Measurements from ENCODE around the gene CEACAM8.
"Not testable (repeated sequence)": the region's sequence is repeated elsewhere in the genome, so short reads cannot be mapped to it uniquely, and the experiment has no call there.

The CEACAM8 gene

GRCh38 chr19:42546831-42547500, 47.8 kb downstream of the CEACAM8 start:
- DNase-seq (ENCODE audit: low read depth in 2 of 2, low spot score in 1 of 2): no peak

- no peak for DNase-seq (ENCODE audit: low read depth in 2 of 2, low spot score in 1 of 2)
These were observed 50.6 kb downstream of the CEACAM8 start for GRCh38 chr19:42544146-42544545.

DNA sequence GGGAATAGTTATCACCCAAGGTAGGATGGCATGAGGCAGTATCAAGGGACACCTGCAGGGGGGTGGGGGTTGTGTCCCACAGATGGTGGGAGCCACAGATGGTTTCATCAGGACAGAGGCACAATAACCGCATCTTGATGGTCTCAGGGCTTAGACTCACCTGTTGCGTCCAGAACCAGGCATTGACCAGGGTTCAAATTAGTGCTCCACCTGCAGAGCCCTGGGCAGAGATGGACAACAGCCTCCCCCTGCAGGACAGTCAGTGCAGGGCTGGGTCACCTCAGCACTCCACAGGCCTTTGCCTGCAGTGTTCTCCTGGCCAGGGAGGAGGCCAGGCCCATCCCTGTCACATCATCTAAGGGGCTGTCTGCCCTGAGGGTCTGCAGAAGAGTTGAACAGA, 51.9 kb downstream of the CEACAM8 start:
- DNase-seq (ENCODE audit: low read depth in 2 of 2, low spot score in 1 of 2): no peak

GRCh38 chr19:42540071-42540553, 54.6 kb downstream of the CEACAM8 start:
- DNase-seq (ENCODE audit: low read depth in 2 of 2, low spot score in 1 of 2): no peak

DNA sequence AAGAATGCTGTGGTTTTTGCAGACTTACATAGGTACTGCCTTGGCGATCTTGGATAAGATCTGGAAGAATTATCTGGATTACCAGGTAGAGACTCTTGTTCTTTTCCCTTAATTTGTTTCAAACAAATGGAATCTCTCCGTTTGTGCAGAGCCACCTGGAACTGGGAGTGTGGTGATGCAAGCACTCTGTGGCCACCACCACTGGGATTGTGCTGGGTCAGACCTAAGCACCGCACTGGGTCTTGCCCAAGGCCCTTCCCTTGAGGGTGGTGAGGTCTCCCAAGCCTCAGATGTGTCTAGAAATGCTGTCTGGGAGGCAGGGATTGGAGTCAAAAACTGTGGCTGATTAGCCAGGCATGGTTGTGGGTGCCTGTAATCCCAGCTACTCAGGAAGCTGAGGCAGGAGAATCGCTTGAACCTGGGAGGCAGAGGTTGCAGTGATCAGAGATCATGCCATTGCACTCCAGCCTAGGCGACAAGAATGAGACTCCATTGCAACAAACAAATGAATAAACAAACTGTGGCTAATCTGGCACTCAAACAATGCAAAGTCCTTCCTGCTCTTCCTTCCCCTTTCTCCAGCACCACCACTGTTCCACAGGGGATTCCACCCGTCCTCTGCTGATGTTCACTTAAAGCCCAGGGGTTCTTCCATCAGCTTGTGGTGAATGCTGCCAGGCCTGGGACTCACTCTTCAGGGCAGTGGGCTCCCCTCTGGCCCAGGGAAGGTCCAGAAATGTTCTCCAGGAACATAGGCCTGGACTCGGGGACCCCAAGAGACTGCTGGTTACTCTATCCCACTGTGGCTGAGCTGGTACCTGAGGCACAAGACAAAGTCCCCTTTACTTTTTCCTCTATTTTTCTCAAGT, 55.6 kb downstream of the CEACAM8 start:
- DNase-seq (ENCODE audit: low read depth in 2 of 2, low spot score in 1 of 2): no peak

- DNase-seq (ENCODE audit: low read depth in 2 of 2, low spot score in 1 of 2): not testable (repeated sequence)
These were observed 59.4 kb downstream of the CEACAM8 start for GRCh38 chr19:42535276-42535675.

DNA sequence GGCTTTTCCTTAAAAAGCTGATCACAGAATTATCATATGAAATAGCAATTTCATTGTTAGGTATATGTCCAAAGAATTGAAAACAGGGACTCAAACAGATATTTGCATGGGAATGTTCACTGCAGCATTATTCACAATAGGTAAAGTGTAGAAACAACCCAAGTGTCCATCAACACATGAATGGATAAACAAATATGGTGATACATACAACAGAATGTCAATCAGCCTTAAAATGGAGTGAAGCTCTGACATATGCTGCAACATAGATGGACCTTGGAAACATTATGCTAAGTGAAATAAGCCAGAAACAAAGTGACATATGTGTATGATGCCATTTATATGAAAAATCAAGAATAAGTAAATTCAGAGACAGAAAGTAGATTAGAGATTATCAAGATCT, 60.3 kb downstream of the CEACAM8 start:
- no peak for DNase-seq (ENCODE audit: low read depth in 2 of 2, low spot score in 1 of 2)

- no peak for DNase-seq (ENCODE audit: low read depth in 2 of 2, low spot score in 1 of 2)
These were observed 61.8 kb downstream of the CEACAM8 start for GRCh38 chr19:42532891-42533290.

DNA sequence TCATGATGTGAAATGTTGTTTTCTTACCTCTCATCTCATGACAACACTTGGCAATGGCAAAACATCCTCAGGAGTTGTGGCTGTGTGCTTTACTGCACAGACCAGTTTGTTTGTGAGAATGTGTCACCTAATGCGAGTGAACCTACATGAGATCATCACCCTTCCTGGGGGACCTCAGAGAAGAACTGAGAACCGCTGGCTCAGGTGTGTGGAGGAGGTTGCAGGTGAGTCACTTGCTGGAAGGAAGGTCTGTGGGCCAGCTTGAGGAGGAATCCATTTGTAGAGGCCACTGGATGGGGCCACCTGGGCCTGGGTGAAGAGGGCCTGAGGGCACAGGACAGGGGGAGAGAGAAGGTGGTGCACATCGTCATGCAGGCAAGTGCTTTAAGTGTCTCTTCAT, 63.4 kb downstream of the CEACAM8 start:
- DNase-seq (ENCODE audit: low read depth in 2 of 2, low spot score in 1 of 2): no peak
